GM12875 (cell line): ENCODE data around the gene RFC2.

Source experiments
- H3K4me3 ChIP-seq: one replicate; pipeline ENCODE4 v1.5.1; 2011; ENCODE audit warnings: low read depth, low read length, control low read depth
- TF ChIP-seq, protein P1 (sequence below): IDR thresholded peaks from 2 replicates; pipeline ENCODE4 v1.5.1; 2011; ENCODE audit warnings: low read depth, mild to moderate bottlenecking, control low read depth, inconsistent platforms, low read length, moderate library complexity, borderline replicate concordance; ENCODE audit not compliant: insufficient read depth

The RFC2 gene

DNA sequence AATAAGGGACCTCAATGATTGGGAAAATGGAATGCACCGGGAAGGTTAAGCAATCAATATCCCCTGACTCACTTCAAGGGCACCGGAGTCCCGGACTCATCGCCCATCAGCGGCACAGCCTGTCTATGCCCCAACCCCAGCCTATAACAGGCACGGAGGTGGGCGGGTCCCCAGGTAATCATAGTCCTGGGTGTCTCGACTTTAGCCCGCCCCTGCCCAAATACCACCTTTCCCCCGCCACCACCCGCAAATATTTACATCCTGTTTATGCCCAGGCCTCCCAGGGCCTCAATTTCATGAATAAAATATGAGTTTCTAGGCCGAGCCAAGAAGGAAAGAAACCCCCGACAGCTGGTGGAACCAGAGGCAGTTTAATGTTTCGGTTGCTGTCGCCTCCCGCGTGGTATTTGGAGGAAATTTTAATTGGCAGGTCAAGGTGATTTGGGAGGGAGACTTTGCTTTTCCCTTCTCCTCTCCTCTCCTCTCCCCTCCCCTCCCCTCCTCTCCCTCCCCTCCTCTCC lies 15.6 kb upstream of the RFC2 start:
- H3K4me3 ChIP-seq: peak overlapping the region; percentile 38
- TF ChIP-seq, protein P1, sequence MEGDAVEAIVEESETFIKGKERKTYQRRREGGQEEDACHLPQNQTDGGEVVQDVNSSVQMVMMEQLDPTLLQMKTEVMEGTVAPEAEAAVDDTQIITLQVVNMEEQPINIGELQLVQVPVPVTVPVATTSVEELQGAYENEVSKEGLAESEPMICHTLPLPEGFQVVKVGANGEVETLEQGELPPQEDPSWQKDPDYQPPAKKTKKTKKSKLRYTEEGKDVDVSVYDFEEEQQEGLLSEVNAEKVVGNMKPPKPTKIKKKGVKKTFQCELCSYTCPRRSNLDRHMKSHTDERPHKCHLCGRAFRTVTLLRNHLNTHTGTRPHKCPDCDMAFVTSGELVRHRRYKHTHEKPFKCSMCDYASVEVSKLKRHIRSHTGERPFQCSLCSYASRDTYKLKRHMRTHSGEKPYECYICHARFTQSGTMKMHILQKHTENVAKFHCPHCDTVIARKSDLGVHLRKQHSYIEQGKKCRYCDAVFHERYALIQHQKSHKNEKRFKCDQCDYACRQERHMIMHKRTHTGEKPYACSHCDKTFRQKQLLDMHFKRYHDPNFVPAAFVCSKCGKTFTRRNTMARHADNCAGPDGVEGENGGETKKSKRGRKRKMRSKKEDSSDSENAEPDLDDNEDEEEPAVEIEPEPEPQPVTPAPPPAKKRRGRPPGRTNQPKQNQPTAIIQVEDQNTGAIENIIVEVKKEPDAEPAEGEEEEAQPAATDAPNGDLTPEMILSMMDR: no peak

DNA sequence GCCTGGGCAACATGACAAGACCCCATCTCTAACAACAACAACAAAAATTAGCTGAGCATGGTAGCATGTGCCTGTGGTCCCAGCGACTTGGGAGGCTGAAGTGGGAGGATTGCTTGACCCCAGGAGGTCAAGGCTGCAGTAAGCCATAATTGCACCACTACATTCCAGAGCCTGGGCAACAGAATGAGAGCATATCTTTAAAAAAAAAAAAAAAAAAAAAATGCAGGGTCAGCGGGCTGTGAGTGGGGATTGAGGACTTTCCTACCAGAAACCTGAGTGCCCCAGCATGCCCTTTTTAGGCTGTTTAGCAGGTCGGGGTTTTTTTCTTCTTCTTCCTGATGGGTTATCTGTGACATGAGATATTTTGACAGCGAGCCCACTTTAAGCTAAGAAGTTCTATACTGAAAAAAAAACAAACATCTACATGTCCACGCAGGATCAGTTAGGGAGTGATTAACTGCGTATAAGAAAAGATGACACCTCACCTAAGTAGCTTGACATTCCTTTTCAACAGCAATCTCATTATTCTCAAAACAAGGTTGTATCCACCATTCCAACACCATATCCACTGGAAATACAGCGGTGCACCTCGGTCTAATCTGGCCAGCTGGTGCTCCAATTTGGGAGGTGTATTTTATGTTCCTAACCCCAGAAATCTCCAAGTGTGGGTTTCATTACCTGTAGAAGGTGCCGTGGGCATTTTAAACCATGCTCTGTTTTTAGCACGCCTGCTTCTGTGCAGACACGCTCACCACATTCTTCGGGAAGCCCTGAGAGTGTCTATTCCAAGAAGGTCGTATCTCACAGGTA lies 13.8 kb upstream of the RFC2 start:
- H3K4me3 ChIP-seq: no peak overlapping the region
- TF ChIP-seq, protein P1: no peak

DNA sequence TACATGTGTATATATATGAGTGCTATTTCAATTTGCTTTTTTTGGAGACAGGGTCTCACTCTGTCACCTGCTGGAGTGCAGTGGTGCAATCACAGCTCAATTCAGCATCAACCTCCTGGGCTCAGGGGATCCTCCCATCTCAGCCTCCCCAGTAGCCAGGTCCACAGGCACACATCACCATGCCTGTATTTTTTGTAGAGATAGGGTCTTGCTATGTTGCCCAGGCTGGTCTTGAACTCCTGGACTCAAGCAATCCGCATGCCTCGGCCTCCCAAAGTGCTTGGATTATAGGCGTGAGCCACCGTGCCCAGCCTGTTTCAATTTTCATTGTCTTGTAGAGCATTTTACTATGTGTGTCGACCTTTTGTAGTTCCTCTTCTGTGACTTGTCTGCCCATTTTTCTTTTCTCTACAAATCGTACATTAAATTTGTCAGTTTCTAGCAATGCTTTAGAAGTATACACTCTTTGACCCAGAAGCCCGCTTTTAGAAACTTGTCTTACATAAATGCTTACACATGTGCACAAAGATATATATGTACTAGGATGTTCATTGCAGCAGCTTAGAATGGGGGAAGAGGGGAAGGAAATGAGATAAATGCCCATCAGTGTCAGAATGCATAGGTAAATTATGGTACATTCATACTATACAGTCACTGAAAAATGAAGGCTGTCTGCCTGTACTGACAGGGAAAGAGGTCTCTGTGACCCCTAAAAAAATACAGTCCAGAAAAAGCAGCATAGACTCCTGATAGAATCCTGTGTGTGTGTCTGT lies 12.2 kb upstream of the RFC2 start:
- TF ChIP-seq, protein P1: no peak
- no peak overlapping the region for H3K4me3 ChIP-seq

DNA sequence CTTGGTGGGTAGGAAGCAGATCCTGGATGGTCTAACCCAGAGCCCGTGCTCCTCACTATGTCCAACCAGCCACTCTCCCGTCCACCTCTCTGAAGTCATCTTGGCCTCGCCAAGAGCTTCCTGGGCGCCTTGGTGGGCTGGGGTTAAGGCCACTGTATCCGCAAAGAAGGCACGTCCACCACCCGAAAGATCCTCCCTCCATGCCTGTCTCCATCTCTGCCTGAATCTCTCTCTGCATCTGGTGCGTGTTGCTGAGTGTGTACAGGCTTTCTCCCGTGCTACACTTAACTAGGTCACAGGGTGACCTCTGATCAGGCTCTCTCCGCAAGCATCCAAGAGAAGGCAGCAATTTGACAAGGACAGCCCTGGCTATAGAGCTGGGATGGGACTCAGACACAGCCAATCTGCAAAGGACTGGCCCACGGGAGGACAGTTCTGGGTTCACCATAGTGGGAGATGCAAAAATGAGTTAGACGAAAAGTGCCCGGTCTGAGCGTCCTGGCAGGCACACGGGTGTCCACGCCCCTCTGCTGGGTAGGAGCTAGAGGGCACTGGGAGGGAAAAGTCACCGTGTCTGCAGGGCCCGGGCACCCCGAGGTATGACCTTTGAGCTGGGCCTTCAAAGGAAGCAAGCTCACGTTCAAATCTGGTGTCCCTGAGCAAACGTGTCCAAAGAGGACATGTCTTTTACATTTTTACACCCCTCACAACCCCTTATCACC lies 9.4 kb upstream of the RFC2 start:
- TF ChIP-seq, protein P1: no peak
- no peak overlapping the region for H3K4me3 ChIP-seq

DNA sequence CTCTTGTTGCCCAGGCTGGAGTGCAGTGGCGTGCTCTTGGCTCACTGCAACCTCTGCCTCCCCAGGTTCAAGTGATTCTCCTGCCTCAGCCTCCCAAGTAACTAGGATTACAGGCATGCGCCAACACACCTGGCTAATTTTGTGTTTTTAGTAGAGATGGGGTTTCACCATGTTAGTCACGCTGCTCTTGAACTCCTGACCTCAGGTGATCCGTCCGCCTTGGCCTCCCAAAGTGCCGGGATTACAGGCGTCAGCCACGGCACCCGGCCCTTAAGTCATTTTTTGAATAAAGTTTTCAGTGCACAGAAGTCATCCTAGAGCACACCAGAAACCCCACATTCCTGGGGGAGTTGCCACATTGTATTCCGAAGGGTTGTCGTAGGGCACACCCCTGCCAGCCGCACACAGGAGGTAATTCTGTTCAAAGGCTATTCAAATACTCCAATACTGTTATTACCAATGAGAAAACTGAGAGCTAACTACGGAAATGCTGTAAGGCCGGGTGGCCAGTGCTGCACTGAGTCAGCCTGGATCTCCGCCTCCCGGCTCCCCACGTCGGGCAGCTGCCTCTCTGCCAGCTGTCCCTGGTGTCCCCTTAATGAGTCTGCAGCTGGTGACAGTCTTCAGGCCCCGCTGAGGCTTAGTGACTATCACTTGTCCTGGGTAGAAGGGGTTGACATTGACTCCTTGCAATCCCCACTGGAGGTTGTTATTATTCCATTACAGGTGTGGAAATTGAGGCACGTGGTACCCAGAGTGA lies 8.6 kb upstream of the RFC2 start:
- H3K4me3 ChIP-seq: no peak overlapping the region
- TF ChIP-seq, protein P1: no peak

DNA sequence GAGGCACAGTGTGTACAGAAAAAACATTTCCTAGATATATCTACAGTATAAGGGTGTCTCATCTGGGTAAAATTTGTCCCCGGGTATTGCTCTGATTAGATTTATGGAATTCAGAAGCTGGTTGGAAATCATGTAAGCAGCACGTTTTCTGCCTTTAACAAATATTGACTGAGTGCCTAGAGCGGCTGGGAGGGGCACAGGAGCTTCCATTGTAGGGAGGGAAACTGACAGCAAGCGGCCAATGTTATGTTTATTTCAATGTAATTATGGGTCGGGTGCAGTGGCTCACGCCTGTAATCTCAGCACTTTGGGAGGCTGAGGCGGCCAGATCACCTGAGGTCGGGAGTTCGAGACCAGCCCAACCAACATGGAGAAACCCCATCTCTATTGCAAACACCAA lies 4.4 kb upstream of the RFC2 start:
- no peak overlapping the region for H3K4me3 ChIP-seq
- TF ChIP-seq, protein P1: no peak
